NCI-H2171 (cell line): ENCODE measurements around the gene GRM4.
A peak's percentile ranks its signal among the peaks of the same experiment; 100 is the strongest.

Experiments used
- DNase-seq: peaks from one replicate; lab custom pipeline; 2025; lab: John Stamatoyannopoulos, UW

Gene GRM4

GRCh38 chr6:33994472-33995308 is 151.2 kb downstream of the GRM4 start:
- no peak for DNase-seq

DNA sequence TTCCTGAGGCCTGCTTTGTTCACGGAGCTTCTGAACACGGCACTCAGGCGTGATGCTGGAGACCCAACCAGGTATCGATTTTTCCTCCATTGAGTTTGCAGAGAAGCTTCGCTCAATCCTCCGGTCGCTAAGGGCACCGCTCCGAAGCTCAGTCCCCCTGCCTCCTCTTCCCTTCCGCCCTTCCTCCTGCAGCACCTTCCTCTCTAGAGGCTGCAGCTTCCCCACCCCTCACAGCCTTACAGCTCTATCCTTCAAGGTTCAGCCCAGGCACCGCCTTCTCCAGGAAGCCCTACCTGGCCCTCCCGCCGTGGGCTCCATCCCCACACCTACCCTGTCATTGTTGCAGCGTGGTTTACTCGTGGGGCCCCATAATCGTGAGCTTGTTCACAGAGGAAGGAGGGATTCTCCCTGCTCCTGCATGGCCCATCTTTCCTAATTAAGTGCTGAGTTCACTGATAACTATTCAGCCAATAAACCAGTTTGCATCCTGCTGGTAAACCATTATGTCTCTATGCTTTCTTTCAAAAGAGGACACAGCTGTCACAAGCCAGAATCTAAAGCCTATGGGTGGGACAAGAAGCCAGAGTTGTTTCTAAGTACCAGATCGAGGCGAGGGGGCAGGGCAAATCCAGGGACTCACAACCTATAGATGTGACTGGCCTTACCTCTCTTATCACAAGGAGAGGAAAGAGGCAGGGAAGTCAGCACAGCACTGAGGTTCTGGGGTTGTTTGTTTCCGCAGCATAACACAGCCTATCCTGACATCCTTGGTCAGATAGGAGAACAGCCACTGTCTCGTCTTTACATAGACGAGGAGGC is 152.0 kb downstream of the GRM4 start:
- no peak for DNase-seq

DNA sequence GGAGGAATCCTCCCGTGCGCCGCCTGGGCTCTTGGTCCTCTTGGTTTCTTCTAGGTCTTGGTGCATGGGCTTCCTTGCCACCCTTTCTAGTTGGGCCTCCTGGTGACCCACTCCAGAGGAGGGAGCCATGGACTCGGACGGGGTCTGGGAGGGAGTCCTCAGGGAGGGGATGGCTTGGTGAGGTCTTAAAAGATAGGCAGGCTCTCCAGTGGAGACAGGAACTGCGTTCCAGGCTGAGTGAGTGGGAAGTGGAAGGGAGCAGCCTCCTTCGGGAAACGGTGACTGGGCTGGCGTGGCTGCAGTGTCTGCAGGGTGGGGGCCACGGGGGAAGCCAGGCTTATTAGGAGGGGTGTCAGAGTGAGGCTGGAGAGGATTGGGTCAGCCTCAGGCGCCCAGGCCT is 152.8 kb downstream of the GRM4 start:
- DNase-seq: no peak

DNA sequence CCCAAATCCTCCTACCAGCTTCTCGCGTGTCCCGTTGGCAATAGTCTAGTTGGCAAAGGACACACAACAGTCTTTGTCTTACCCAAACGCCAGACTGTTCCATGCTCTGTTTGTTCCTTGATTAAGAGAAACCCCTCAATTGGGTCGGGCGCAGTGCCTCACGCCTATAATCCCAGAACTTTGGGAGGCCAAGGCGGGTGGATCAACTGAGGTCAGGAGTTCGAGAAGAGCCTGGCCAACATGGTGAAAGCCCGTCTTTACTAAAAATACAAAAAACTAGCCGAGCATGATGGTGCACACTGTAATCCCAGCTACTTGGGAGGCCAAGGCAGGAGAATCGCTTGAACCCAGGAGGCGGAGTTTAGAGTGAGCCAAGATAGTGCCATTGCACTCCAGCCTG is 153.7 kb downstream of the GRM4 start:
- DNase-seq: no peak

DNA sequence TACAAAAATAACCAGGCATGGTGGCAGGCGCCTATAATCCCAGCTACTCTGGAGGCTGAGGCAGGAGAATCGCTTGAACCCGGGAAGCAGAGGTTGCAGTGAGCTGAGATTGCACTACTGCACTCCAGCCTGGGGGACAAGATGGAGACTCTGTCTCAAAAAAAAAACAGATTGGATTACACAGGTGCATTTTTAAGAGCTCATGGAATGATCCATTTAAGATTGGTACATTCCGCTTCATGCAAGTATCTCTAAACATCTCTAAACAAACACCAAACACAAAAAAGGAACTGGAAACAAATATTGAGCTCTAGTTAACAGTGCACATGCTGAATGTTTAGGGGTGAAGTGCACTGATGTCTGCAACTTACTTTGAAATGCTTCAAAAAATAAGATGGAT is 154.3 kb downstream of the GRM4 start:
- no peak for DNase-seq

DNA sequence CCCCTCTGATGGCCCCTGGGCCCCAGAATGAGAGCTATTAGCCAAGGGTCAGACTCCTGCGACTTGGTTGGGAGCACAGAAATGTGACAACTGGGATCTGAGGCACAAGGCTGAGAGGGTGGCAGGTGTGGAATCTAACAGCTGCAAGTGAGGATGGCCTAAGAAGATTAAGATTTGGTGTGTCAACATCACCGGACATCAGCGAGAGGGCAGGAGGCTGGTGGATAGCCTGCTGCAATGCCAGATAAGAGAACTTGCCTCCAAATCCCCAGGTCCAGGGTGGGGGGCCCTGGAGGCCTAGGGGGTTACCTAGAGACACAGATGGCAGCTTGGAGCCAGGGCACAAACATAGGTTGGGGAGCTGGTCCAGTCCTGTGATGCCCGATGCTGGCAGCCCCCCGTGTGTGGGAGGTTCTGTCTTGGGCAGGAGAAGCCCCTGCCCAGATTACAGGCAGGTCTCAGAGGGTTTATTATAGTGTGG is 155.8 kb downstream of the GRM4 start:
- no peak for DNase-seq

GRCh38 chr6:33989016-33989854 is 156.7 kb downstream of the GRM4 start:
- no peak for DNase-seq

DNA sequence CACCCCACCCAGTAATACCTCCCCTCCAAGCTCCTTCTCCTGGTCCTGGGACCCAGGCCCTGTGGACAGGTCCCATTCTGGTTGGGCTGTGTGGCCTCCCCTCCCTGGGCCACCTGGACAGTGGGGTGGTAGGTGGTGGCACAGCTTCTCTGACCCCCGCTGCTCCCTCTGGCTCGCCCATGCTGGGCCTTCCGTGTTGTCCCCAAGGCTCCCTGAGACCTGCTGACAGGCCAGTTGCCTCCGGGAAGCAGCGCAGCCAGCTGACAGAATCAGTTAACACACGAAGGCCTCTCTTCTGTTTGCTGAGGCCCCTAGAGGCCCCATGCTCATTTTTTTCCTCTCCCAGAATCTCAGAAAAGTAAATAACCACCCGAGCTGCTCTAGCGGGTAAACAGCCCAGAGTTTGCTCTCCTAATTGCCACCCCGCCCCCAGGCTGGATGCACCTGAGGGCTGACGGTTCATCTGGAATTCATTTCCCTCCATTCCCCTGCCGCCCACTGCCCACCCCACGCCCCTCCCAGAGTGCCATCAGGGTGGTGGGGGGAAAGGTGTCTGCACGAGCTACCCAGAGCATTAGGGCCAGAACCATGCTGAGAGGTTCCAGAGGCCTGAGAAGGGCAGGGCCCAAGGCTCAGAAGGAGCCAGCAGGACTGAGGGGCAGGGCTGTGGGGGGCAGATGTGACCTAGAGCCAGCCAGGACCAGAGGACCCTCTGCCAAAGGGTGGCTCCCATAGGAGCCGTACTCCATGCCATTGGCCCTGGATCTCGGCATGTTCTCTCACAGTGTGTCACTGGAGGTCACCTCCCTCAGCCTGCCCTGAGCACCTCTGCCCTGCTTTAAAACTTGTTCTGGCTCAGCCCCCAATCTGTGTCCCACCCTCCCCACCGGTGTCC is 157.5 kb downstream of the GRM4 start:
- peak; percentile 88 for DNase-seq

GRCh38 chr6:33987531-33988021 is 158.3 kb downstream of the GRM4 start:
- DNase-seq: no peak

DNA sequence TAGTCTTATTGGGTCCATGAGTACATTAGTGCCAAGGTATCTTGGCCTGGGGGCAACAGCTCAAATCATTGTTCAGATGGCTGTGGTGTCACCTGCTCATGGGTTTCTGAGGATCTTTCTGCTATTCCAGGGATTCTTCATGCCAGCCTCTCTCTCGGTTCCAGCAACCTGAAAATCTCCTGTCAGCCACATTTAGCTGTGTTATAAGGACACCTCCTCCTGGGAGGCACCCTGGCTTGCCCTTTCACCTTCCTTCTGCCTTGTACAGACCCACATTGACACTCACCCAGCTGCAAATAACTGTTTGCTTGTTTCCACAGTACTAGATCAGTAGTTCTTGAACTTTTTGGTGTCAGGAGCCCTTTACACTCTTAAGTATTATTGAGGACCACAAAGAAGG is 159.9 kb downstream of the GRM4 start:
- DNase-seq: no peak

DNA sequence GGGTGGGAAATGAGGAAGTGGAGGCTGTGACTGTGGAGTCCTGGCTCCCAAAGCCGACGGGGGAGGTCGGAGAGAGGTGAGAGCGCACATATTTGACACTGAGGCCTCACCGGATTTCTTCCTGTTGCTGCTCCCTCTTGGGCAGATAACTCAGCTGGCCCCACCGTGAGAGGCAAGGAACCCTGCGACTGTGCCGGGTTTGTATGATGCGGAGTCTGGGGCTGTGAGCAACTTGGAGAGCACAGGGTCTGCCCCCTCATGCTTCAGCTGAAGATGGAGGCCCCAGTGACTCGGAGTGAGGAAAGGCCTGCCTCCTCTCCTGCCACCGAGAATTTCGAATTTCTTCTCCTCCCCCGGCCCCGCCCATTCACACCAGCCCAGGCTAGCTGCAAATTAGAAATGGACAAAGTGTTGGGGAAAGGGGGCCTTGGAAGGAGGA is 160.6 kb downstream of the GRM4 start:
- DNase-seq: no peak

GRCh38 chr6:33984466-33985312 is 161.2 kb downstream of the GRM4 start:
- no peak for DNase-seq

DNA sequence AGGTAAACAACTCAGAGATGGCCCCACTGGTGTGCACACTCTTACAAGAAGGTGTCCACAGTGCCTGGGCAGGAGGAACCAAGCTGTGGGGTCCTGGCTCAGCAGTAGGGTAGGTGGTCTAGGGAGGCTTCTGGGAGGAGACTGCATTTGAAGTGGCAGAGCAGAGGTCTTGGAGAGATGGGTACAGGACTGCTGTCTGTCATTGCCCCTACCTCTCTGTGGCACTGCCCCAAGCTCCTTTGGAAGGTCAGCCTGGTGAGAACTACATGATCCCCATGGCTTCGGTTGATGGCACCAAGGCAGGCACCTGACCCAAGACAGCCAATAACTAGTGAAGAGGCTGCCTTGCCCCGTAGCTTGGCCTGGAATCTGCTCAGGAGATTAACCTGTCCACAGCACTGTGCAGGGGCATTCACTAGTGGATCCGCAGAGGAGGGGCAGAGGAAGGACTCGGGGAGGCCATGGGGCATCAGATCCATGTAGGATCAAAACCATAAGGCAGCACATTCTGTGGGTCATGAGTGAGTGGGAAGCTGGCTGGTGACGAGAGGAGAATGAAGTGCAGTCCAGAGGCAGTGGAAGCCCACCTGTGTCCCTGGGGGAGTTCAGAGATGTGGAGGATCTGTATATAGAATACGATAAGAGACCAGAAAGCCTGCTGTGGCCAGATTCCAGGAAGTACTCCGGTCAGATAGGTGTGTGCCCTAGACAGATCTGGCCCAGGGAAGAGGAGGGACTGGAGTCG is 162.0 kb downstream of the GRM4 start:
- DNase-seq: no peak

DNA sequence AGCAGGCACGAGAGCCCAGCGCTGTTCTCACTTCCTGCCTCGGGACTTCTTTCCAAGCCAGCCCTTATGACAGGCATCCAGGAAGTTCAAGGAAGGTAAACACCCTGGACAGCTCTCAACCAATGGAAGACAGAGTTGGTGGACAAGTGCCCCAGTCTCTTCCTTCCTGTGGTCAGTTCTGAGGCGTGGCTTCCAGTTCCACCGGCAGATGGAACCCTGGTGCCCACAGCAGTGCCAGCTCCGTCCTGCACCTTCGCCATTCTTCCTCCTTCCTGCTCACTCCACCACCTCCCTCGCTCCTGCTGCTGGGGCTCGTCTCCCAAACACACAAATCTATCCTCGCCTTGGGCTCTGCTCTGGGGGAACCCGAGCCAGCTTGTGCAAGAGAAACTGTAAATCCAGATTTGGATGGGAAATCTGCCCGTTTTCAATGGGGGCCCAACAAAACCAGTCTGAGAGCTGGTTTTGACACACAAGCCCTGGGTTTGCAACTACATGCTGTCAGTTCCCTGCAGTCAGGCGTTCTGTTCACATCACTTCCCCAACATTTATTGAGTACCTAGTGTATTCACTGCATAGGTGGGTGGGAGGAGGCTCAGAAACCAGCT is 162.7 kb downstream of the GRM4 start:
- DNase-seq: no peak

- DNase-seq: no peak
These were observed 164.0 kb downstream of the GRM4 start for GRCh38 chr6:33981861-33982260.

DNA sequence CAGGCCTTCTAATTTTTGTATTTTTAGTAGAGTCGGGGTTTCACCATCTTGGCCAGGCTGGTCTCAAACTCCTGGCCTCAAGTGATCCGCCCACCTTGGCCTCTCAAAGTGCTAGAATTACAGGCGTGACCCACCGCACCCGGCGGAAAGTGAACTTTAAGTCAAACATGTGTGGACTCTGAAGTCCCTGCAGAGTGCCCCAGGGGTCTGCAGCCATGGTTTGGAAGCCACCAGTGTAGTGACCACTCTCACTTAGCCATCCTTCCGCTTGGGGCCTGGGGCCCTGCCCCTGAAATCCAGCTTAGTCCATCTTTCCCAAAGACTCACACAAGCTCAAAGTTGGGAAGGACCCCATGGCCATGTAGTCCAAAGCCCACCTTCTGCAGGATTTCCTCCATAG is 164.5 kb downstream of the GRM4 start:
- no peak for DNase-seq

- no peak for DNase-seq
These were observed 165.4 kb downstream of the GRM4 start for GRCh38 chr6:33980176-33981175.

DNA sequence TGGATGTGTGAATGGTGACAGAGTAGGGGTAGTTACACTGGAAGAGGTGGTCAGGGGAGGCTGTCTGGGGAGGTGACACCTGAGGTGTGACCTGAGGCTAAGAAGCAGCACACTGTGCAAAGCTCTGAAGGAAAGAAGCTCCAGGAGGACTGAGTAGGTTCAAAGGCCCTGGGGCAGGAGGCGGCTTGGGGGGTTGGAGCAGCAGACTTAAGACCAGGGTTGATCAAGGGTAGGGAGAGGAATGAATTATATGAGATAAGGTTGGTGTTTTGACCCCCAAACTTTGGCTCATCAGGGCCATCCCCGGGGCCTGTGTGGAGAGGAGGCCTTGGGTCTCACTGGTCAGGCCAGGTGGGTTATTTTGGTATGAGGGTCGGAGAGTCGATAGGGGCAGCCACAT is 166.1 kb downstream of the GRM4 start:
- DNase-seq: no peak
